Gastroesophageal sphincter (tissue), 4 donors: ENCODE measurements around the gene TDG. TPM values are rescaled to one million over a fixed set of nuclear protein-coding genes. Genes with fewer than 3 reads are reported as not detected.

ENCODE experiments used
- total RNA-seq, 4 donors: library from RNA; depleted of rRNA; stranded (reverse); fragments of >200 nt; gene quantifications; one replicate each; pipeline ENCODE4 v1.1.0, GENCODE V29; 2016

TDG gene
- total RNA-seq, 4 donors from 2014 or later, result 12.5 to 30.4 (median 21.3) TPM

Other genes starting within 250 kb of the TDG start
- 100 to 1,000 TPM in 3 of 4 donors, 10 to 100 TPM in 1; 64.5 to 185 (median 131) TPM for gene NT5DC3, start 124.6 kb upstream of the TDG start, total RNA-seq
- gene HSP90B1, start 35.5 kb upstream of the TDG start, total RNA-seq, result 100 to 1,000 TPM; 137 to 334 (median 231) TPM
- 10 to 100 TPM in 3 of 4 donors, 1 to 10 TPM in 1; 6.9 to 20.2 (median 14.2) TPM for gene GLT8D2, start 84.3 kb downstream of the TDG start, total RNA-seq
- gene HCFC2, start 98.7 kb downstream of the TDG start, total RNA-seq, result 10 to 100 TPM; 29.0 to 54.5 (median 36.1) TPM
- gene NFYB, start 172.3 kb downstream of the TDG start, total RNA-seq, result 100 to 1,000 TPM in 1 of 4 donors, 10 to 100 TPM in 3; 63.7 to 112 (median 78.7) TPM
- gene TXNRD1, start 249.9 kb downstream of the TDG start, total RNA-seq, result 100 to 1,000 TPM; 230 to 458 (median 305) TPM